HAP-1 (cell line): ENCODE measurements around the gene ZNF384.

Source experiments
- DNase-seq, 2 experiments: peaks; one replicate each; pipeline ENCODE4 v3.0.0-alpha.2; 2016 to 2020; ENCODE audit warnings: low spot score in 2 of 2
- H3K27me3 ChIP-seq: fragments of 250-450 bp; sonication (Bioruptor Pico); 2 replicates; pipeline ENCODE4 v1.5.1; 2020; ENCODE audit warnings: low read depth, mild to moderate bottlenecking, moderate library complexity
- H3K36me3 ChIP-seq: fragments of 250-450 bp; sonication (Bioruptor Pico); replicated peaks from 2 replicates; pipeline ENCODE4 v1.5.1; 2020; ENCODE audit warnings: mild to moderate bottlenecking
- H3K4me1 ChIP-seq: fragments of 250-450 bp; sonication (Bioruptor Pico); 2 replicates; pipeline ENCODE4 v1.5.1; 2020; ENCODE audit warnings: mild to moderate bottlenecking
- H3K4me3 ChIP-seq: fragments of 250-450 bp; sonication (Bioruptor Pico); 2 replicates; pipeline ENCODE4 v1.5.1; 2020; ENCODE audit warnings: mild to moderate bottlenecking, moderate library complexity
- H3K9me3 ChIP-seq: fragments of 250-450 bp; sonication (Bioruptor Pico); 2 replicates; pipeline ENCODE4 v1.5.1; 2020; ENCODE audit warnings: mild to moderate bottlenecking, moderate library complexity
- in situ Hi-C: fragments of 300-500 bp; cut with MboI; formaldehyde crosslinking; loops from 3 replicates; pipeline ENCODE4 v1.14.3; 2020; ENCODE audit warnings: low sequenced_read_pairs, inconsistent platforms, mixed read lengths

The ZNF384 gene

GRCh38 chr12:6688999-6689882 is at the start of gene ZNF384:
TSS of gene ZNF384 (minus strand) at chr12:6689375. CDS start at chr12:6679520, 9,855 bp downstream.
- in situ Hi-C loops: no loop called here
- H3K4me1 ChIP-seq: peaks cover 16% of the 10 kb centered on the region

GRCh38 chr12:6736754-6737153 is 47.6 kb upstream of the ZNF384 start:
- H3K4me1 ChIP-seq: no peaks in the 10 kb centered on the region
- no peak overlapping the region for H3K4me3 ChIP-seq
- H3K36me3 ChIP-seq: no peaks in the 10 kb centered on the region
- H3K9me3 ChIP-seq: no peaks in the 10 kb centered on the region
- no peaks in the 10 kb centered on the region for H3K27me3 ChIP-seq
- DNase-seq: no peak
- in situ Hi-C loops: loop anchor here (25.0 kb wide), 1 partner anchor 376 kb away; the partner anchor contains the start of gene C1RL

More at GRCh38 chr12:6688999-6689882, at the start of gene ZNF384:
- Histone ChIP-seq H3K4me3 (peak within 1 kb of the TSS; percentile 94), H3K9me3 (no peaks in the 10 kb centered on the region), H3K36me3 (peaks cover 15% of the 10 kb centered on the region), H3K27me3 (no peaks in the 10 kb centered on the region)
- peak; percentile 97 to 99 for DNase-seq

- in situ Hi-C loops: loop anchor here (25.0 kb wide), 1 partner anchor 377 kb away; the partner anchor contains the start of gene C1RL
- Histone ChIP-seq H3K27me3 (no peaks in the 10 kb centered on the region), H3K4me3 (no peak overlapping the region), H3K4me1 (no peaks in the 10 kb centered on the region), H3K36me3 (peaks cover 8% of the 10 kb centered on the region), H3K9me3 (no peaks in the 10 kb centered on the region)
- peak; percentile 60 to 70 for DNase-seq
Measured at GRCh38 chr12:6735448-6736191, 46.4 kb upstream of the ZNF384 start.

- DNase-seq: no peak
- Histone ChIP-seq H3K27me3 (no peaks in the 10 kb centered on the region), H3K4me3 (no peak overlapping the region), H3K9me3 (no peaks in the 10 kb centered on the region), H3K4me1 (no peaks in the 10 kb centered on the region), H3K36me3 (peaks cover 16% of the 10 kb centered on the region)
- in situ Hi-C loops: loop anchor here (25.0 kb wide), 1 partner anchor 378 kb away; the partner anchor contains the start of gene C1RL
Measured at GRCh38 chr12:6734506-6735387, 45.6 kb upstream of the ZNF384 start.

- Histone ChIP-seq H3K4me3 (no peak overlapping the region), H3K4me1 (no peaks in the 10 kb centered on the region), H3K36me3 (peaks cover 33% of the 10 kb centered on the region), H3K9me3 (no peaks in the 10 kb centered on the region), H3K27me3 (no peaks in the 10 kb centered on the region)
- DNase-seq: no peak
- in situ Hi-C loops: loop anchor here (25.0 kb wide), 1 partner anchor 382 kb away; the partner anchor contains the start of gene C1RL
Measured at GRCh38 chr12:6730169-6730568, 41.0 kb upstream of the ZNF384 start.

- no peak for DNase-seq
- in situ Hi-C loops: loop anchor here (25.0 kb wide), 1 partner anchor 383 kb away; the partner anchor contains the start of gene C1RL
- H3K4me3 ChIP-seq: no peak overlapping the region
- peaks cover 8% of the 10 kb centered on the region for H3K4me1 ChIP-seq
- H3K9me3 ChIP-seq: no peaks in the 10 kb centered on the region
- peaks cover 33% of the 10 kb centered on the region for H3K36me3 ChIP-seq
- no peaks in the 10 kb centered on the region for H3K27me3 ChIP-seq
Measured at GRCh38 chr12:6729186-6729585, 40.0 kb upstream of the ZNF384 start.

GRCh38 chr12:6725350-6725749 is 36.2 kb upstream of the ZNF384 start:
- no peak for DNase-seq
- peaks cover 15% of the 10 kb centered on the region for H3K4me1 ChIP-seq
- peaks cover 23% of the 10 kb centered on the region for H3K36me3 ChIP-seq
- no peaks in the 10 kb centered on the region for H3K27me3 ChIP-seq
- no peak overlapping the region for H3K4me3 ChIP-seq
- H3K9me3 ChIP-seq: no peaks in the 10 kb centered on the region
- in situ Hi-C loops: loop anchor here (25.0 kb wide), 1 partner anchor 387 kb away; the partner anchor contains the start of gene C1RL

- Histone ChIP-seq H3K9me3 (no peaks in the 10 kb centered on the region), H3K27me3 (no peaks in the 10 kb centered on the region), H3K36me3 (peaks cover 13% of the 10 kb centered on the region), H3K4me1 (peaks cover 15% of the 10 kb centered on the region), H3K4me3 (peak overlapping the region; percentile 45)
- in situ Hi-C loops: no loop called here
- no peak for DNase-seq
Measured at GRCh38 chr12:6724409-6724797, 35.2 kb upstream of the ZNF384 start.

GRCh38 chr12:6723607-6724408 is 34.6 kb upstream of the ZNF384 start, which contains the start of gene COPS7A:
TSS of gene COPS7A (plus strand) at chr12:6724046. CDS start at chr12:6724657, 611 bp downstream.
- Histone ChIP-seq H3K27me3 (no peaks in the 10 kb centered on the region), H3K36me3 (peaks cover 9% of the 10 kb centered on the region), H3K4me1 (peaks cover 15% of the 10 kb centered on the region), H3K9me3 (no peaks in the 10 kb centered on the region), H3K4me3 (peak within 1 kb of the TSS; percentile 45)
- in situ Hi-C loops: no loop called here
- DNase-seq: peak; percentile 97 to 99

GRCh38 chr12:6722863-6723262 is 33.7 kb upstream of the ZNF384 start:
- in situ Hi-C loops: no loop called here
- Histone ChIP-seq H3K9me3 (no peaks in the 10 kb centered on the region), H3K36me3 (no peaks in the 10 kb centered on the region; the same call in 1 of the 2 replicates), H3K27me3 (no peaks in the 10 kb centered on the region), H3K4me3 (peak overlapping the region; percentile 45), H3K4me1 (peaks cover 15% of the 10 kb centered on the region)
- DNase-seq: no peak

GRCh38 chr12:6716874-6717437 is 27.8 kb upstream of the ZNF384 start:
- DNase-seq: no peak
- no peaks in the 10 kb centered on the region for H3K9me3 ChIP-seq
- no peaks in the 10 kb centered on the region for H3K36me3 ChIP-seq
- H3K4me1 ChIP-seq: no peaks in the 10 kb centered on the region
- H3K27me3 ChIP-seq: no peaks in the 10 kb centered on the region
- no peak overlapping the region for H3K4me3 ChIP-seq
- in situ Hi-C loops: no loop called here
